Activated T-cell treated with anti-CD3 and anti-CD28 coated beads, Interleukin-2, amount 50 U/mL, for 24 hours (primary cell): ENCODE data around the gene GNAI3.
A peak's percentile ranks its signal among the peaks of the same experiment; 100 is the strongest.

Experiments
- DNase-seq: peaks from one replicate; pipeline ENCODE4 v3.0.0-alpha.2; 2020
- H3K27ac Mint-ChIP-seq: 2 replicates; pipeline ENCODE4 v1.8.0; 2020; ENCODE audit warnings: mild to moderate bottlenecking, mixed read lengths
- H3K27me3 Mint-ChIP-seq: 2 replicates; pipeline ENCODE4 v1.8.0; 2020; ENCODE audit warnings: mixed read lengths
- H3K36me3 Mint-ChIP-seq: 2 replicates; pipeline ENCODE4 v1.8.0; 2020; ENCODE audit warnings: low read depth, mixed read lengths
- H3K4me1 Mint-ChIP-seq: 2 replicates; pipeline ENCODE4 v1.8.0; 2020; ENCODE audit warnings: low read depth, mixed read lengths
- H3K4me3 Mint-ChIP-seq: 2 replicates; pipeline ENCODE4 v1.8.0; 2020; ENCODE audit warnings: mild to moderate bottlenecking, moderate library complexity, mixed read lengths
- H3K9me3 Mint-ChIP-seq: 2 replicates; pipeline ENCODE4 v1.8.0; 2020; ENCODE audit warnings: mixed read lengths

GNAI3 gene

DNA sequence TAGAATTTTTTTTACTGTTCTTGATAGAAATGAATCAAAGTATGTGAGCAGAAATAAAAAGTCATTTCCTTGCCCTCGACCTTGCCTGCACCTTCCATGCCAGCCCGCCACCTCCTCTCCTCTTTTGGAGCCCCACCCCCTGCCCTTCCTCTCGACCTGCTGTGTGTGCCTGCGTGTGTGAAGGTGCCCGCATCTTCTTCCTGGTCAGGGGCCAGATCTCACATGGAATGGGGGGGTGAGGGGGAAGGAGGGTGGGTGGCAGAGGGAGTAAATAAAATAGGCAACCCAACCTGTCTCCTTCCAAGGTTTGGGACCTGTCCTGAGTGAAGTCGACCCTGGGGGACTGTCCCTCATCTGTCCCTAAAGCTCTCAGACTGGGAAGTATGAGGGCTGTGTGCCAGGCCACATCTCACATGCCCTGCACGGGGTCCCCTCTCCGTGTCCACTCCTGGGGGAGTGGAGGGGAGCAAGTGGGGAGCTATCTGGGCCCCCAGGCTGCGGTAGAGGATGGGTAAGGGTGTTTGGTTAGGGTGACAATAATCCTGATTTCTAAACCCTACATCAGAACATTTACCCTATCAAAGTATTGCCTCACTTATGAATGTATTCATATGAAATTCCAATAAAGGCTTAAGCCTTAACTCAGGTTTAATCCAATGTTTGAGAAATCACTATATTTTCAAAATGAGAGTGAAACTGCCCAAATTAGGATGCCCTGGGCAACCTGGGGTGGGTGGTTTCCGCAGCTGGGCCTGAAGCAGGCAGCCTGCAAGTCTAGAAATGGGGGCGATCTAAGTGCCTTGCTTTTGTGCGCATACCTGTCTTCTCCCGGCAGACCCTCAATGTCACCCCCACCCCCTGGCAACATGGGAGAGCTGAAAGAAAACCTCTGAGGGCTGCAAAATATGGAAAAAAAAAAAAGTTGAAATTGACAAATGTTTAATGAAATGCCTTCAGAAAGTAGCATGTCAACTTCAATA is 86.6 kb downstream of the GNAI3 start:
- no peak for DNase-seq
- H3K36me3 Mint-ChIP-seq = peaks cover 23% of the 10 kb centered on the region
- H3K4me1 Mint-ChIP-seq = peaks cover 20% of the 10 kb centered on the region
- no peaks in the 10 kb centered on the region for H3K9me3 Mint-ChIP-seq
- peak overlapping the region; percentile 40 for H3K27ac Mint-ChIP-seq
- no peak overlapping the region for H3K4me3 Mint-ChIP-seq
- no peaks in the 10 kb centered on the region for H3K27me3 Mint-ChIP-seq

DNA sequence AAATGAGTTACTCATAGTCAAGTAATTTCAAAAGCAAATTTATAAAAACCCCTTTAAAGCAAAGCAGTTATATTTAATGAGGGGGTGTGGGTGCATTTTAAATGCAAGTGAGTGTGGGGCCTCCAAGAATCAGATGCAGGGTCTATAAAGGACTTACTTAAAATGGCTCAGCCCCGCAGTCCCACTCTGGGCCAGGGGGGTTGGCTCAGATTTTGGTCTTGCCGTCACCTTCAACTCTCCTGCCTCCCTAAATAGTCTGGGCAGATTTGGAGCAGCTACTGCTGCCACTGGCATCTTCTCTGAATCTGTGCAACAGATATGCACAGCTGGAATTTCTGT is 87.4 kb downstream of the GNAI3 start:
- Mint-ChIP-seq H3K4me1 (peaks cover 27% of the 10 kb centered on the region), H3K27ac (peak overlapping the region; percentile 11), H3K9me3 (no peaks in the 10 kb centered on the region), H3K36me3 (peaks cover 17% of the 10 kb centered on the region), H3K27me3 (no peaks in the 10 kb centered on the region), H3K4me3 (no peak overlapping the region)
- DNase-seq = no peak

DNA sequence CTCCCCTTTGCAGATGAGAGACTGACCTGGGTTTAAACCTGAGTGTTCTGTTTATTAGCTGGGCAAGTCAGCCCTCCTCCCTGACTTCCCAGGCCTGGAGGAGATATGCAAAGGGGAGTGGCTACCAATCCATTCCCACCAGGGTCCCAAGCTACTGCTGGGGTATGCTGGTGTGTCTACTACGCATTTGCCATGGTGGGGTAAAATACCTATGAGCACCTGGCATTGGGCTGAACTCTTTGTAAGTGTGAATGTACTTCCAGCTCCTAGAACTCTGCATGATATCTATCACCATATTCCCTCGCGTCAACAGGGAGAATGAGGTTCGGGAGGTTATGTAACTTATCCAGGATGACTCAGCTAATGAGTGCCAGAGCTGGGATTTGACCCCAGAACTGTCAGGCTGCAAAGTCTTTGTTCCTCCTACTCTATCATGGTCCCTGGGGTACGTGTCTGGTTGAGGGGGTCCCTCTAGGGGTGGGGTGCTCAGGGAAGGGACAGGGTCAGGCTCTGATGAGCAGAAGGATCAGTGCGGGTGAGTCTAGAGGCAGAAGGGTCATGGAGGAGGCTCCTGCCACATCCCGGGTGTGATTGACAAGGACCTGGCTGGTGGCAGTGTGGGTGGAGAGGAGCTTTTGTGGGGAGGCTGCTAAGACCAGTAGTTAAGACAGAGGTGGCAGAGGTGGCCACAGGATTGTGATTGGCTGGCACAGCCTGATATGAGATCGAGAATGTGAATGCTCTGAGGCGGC is 88.0 kb downstream of the GNAI3 start:
- Mint-ChIP-seq H3K27ac (peak overlapping the region; percentile 11), H3K27me3 (no peaks in the 10 kb centered on the region), H3K9me3 (no peaks in the 10 kb centered on the region), H3K4me3 (no peak overlapping the region), H3K36me3 (peaks cover 12% of the 10 kb centered on the region), H3K4me1 (peaks cover 27% of the 10 kb centered on the region)
- no peak for DNase-seq

DNA sequence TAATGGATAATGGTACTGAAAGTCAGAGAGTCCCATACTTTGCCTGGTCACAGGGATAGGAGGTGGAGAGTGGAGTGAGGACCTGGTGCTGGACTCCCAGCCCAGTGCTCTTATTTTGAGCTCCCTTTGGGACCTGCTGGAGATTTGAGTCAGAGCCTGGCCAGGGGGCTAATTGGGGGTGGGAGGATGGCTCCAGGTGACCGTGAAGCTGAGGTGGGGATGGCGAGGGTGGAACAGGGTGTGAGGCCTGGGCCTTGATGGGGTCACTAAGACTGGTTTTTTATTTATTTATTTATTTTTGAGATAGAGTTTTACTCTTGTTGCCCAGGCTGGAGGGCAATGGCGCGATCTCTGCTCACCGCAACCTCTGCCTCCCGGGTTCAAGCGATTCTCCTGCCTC is 89.0 kb downstream of the GNAI3 start:
- Mint-ChIP-seq H3K27ac (no peak overlapping the region), H3K4me3 (no peak overlapping the region), H3K9me3 (no peaks in the 10 kb centered on the region), H3K27me3 (no peaks in the 10 kb centered on the region), H3K4me1 (peaks cover 27% of the 10 kb centered on the region), H3K36me3 (peaks cover 3% of the 10 kb centered on the region)
- no peak for DNase-seq

DNA sequence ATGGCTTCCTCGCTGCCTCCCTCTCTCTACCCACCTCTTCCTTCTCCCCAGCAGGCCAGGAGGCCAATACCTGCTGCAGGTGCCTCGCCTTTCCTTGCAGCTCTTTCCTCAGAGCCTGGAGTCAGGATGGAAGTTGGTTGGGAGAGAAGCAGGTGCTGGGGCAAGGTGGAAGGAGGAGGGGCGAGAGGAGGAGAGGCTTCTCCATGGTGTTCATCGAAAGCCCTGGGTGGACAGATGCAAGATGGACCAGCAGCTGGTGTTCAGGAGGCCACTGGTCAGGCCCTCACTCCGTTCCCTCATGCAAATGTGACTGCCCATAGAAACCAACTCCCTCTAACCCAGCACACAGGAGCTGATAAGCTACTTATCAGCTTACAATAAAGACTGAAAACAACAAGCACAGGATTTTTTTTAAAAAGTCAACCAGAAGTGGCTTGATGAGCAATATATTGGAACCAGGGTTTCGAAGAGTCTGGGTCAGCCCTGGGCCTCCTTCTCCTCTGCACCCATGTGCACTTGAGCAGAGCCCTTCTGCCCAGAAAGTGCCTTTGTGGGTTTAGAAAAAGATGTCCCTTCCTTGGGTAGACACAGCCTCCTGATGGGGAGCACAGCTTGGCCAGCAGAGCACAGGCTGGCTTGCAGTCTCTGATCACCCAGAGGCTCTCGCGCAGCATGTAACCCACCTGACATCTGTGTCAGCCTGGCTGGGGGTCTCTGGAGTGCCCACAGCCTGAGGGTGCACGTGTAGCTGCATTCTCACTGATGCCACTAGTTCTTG is 90.8 kb downstream of the GNAI3 start:
- Mint-ChIP-seq H3K36me3 (no peaks in the 10 kb centered on the region), H3K9me3 (no peaks in the 10 kb centered on the region), H3K4me1 (peaks cover 34% of the 10 kb centered on the region), H3K4me3 (no peak overlapping the region), H3K27ac (no peak overlapping the region), H3K27me3 (no peaks in the 10 kb centered on the region)
- DNase-seq = no peak

DNA sequence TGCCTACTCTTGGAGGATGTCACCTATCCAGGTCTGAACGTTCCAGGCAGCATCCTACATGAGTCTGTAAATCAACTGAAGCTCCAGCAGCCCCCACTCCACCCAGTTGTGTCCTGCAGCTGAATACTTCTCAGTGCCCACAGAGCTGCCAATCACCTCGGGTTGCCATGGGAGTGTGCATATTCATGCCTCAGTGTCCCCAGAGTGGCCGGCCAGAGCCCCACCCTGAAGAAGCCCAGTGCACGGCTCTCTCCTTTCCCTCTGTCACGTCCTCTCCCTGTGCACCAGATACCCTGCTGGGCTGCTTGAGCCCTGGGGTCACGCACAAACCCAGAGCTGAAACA is 91.4 kb downstream of the GNAI3 start:
- H3K9me3 Mint-ChIP-seq = no peaks in the 10 kb centered on the region

DNA sequence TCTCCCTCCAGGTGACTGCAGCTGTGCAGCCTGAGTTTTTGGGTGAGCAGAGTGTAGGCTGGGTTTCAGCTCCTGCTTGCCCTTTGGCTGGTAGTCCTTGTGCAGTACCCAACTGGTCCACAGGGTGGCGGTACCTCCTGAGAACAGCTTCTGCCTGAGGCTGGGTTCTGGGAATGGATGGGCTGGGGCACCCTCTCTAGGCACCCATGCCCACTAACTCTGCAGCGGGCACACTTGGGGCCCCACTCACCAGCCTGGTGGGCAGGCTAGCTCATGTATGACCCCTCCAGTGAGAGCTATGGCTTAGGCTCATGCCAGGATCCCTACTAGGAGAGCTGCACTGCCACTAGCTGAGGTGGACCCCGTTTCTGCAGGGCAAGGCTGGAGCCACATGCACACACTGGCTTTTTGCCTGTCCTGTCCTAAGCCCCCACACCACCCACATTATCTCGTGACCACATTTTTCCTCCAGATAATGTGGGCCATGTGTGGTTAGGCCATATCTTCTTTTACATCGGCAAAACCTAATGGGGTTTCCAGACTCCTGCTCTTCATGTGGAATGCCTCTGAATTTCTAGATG is 92.0 kb downstream of the GNAI3 start:
- Mint-ChIP-seq H3K9me3 (no peaks in the 10 kb centered on the region), H3K27ac (no peak overlapping the region), H3K4me3 (no peak overlapping the region), H3K36me3 (no peaks in the 10 kb centered on the region), H3K4me1 (peaks cover 23% of the 10 kb centered on the region), H3K27me3 (no peaks in the 10 kb centered on the region)
- peak; percentile 97 for DNase-seq

More for the DNA sequence above, 91.4 kb downstream of the GNAI3 start:
- DNase-seq = no peak
- Mint-ChIP-seq H3K4me3 (no peak overlapping the region), H3K36me3 (no peaks in the 10 kb centered on the region), H3K27ac (no peak overlapping the region), H3K4me1 (peaks cover 29% of the 10 kb centered on the region), H3K27me3 (no peaks in the 10 kb centered on the region)

DNA sequence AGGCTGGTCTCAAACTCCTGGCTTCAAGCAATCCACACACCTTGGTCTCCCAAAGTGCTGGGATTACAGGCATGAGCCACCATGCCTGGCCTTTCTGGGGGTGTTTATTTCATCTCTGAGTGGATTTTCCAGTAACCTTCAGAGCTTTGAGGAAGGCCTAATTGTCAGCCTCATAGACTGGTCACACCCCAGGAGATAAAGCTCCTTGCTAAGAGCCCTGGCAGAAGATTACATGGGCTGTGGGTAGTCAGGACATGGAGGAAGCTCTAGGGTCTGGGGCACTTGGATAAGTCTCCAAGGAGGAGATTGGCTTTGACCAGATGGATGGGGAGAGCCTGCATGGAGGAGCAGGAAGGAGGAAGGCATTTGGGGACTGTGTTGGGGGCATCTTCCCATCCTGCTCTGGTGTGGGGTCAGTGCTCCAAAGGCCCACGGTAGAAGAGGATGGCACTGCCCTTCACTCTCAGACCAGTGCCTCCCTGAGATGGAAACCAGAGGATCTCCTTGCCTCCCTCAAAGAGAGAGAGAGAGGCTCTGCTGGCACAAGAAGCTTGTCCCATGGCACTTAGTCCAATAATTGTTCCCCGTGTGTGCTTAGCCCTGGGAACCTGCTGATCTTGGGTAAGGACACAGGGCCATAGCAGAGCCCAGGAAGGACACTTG is 92.8 kb downstream of the GNAI3 start:
- no peak overlapping the region for H3K27ac Mint-ChIP-seq
- H3K36me3 Mint-ChIP-seq = no peaks in the 10 kb centered on the region
- no peak for DNase-seq
- no peaks in the 10 kb centered on the region for H3K9me3 Mint-ChIP-seq
- H3K27me3 Mint-ChIP-seq = no peaks in the 10 kb centered on the region
- no peak overlapping the region for H3K4me3 Mint-ChIP-seq
- peaks cover 17% of the 10 kb centered on the region for H3K4me1 Mint-ChIP-seq

DNA sequence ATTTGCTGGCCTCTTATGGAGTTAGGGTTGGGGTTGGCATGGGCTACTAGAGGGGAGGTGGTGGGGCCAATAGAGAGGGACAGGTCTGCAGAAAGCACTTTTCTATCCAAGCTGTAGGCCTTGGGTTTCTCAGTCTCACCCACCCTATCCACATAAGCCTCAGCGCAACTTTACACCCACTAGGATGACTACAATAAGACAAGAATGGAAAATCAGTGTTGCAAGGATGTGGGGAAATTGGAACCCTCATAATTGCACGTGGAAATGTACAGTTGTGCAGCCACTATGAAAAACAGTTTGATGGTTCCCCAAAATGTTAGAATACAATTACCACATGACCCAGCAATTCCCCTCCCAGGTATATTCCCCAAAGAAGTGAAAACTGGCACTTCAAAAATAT is 93.4 kb downstream of the GNAI3 start:
- Mint-ChIP-seq H3K27me3 (no peaks in the 10 kb centered on the region), H3K27ac (no peak overlapping the region), H3K4me3 (no peak overlapping the region), H3K4me1 (peaks cover 17% of the 10 kb centered on the region), H3K36me3 (no peaks in the 10 kb centered on the region), H3K9me3 (no peaks in the 10 kb centered on the region)
- DNase-seq = no peak

DNA sequence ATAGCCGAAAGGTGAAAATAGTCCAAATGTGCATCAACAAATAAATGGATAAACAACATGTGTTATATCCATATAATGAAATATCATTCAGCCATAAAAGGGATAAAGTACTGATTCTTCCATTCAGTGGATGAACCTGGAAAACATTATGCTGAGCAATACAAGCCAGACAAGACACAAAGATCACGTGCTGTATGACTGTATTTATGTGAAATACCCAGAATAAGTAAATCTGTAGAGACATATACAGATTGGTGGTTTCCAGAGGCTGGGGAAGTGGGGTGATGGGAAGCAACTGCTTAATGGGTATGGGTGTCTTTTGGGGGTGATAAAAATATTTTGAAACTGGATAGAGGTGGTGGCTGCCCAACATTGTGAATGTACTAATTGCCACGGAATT is 94.2 kb downstream of the GNAI3 start:
- no peak for DNase-seq
- Mint-ChIP-seq H3K27ac (peak overlapping the region; percentile 7), H3K4me1 (peaks cover 17% of the 10 kb centered on the region), H3K27me3 (no peaks in the 10 kb centered on the region), H3K36me3 (no peaks in the 10 kb centered on the region), H3K4me3 (no peak overlapping the region), H3K9me3 (no peaks in the 10 kb centered on the region)

DNA sequence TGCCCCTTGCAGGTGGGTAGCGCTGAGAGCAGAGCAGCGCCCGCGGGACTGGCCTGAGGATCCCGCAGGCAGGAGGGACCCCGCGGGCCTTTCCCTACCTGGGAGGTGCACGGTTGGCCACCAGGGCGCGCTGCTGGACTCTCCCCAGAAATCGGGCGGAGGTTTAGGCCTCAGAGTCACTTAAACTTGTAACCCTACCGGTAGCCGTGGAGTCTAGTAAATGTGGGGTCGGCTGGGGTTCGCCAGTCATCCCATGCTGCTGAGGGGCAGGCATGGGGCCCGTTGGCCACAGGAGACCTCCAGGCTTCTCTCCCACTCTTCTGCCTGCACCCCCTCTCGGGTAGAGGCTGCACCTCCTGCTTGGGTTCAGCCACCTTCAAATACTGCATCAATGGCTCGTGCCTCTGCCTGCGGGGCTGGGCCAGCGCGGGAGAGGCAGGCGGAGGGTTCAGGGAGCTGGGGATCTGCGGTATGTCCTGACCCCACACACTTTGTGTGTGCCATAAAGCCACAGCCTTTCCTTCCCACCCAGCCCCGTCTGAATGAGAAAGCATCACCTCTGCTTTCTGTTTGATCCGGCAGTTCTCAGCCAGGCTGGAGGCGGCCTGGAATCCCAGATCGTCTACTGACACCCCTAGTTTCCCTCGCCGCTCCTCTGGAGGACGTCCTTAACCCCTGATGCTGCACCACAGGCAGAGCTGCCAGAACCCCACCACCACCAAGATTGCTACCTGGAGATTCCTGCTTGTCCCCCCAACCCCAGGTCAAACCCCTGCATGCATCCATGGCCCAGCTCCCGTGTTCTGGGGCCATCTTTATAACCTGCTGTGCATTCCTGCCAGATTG is 95.2 kb downstream of the GNAI3 start:
- no peaks in the 10 kb centered on the region for H3K27me3 Mint-ChIP-seq
- peak; percentile 93 for DNase-seq
- H3K36me3 Mint-ChIP-seq = no peaks in the 10 kb centered on the region
- H3K4me1 Mint-ChIP-seq = peaks cover 17% of the 10 kb centered on the region
- no peaks in the 10 kb centered on the region for H3K9me3 Mint-ChIP-seq
- no peak overlapping the region for H3K27ac Mint-ChIP-seq
- no peak overlapping the region for H3K4me3 Mint-ChIP-seq

DNA sequence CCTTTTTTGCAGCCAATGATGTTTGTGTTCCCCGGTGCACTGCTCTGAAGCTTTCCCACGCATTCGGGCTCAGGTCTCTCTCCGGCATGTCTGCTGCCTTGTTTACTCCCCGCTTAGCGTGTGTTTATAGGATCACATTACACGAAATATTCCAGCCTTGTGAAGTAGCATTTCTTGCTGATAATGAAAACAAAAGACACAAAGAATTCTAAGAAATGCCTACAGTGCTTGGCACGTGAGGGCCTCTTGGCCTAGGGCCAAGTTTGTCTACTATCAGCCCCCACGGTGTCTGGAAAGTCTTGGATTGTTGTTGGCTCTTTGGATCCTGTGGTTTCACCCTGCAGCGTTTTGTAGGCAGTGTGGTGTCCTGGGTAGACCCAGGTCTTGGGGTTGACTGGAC is 96.3 kb downstream of the GNAI3 start:
- DNase-seq = no peak
- no peak overlapping the region for H3K4me3 Mint-ChIP-seq
- H3K9me3 Mint-ChIP-seq = no peaks in the 10 kb centered on the region
- peaks cover 17% of the 10 kb centered on the region for H3K4me1 Mint-ChIP-seq
- H3K27ac Mint-ChIP-seq = no peak overlapping the region
- H3K36me3 Mint-ChIP-seq = no peaks in the 10 kb centered on the region
- H3K27me3 Mint-ChIP-seq = no peaks in the 10 kb centered on the region

DNA sequence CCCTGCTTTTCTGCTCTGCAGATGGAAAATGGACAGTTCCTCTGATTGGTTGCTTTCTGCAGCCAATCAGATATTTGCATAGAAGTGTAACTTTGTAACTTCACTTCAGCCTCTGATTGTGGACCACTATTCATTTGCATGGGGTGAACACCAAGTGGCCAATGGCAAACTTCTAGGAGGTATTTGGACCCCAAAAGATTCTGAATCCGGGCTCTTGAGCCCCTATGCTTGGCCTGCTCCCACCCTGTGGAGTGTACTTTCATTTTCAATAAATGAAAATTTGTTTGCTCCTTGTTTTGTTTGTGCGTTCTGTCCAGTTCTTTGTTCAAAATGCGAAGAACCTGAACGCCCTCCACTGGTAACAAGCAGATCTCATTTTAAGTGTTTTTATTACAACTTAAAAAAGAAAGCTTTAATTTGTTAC is 101.1 kb downstream of the GNAI3 start:
- Mint-ChIP-seq H3K36me3 (no peaks in the 10 kb centered on the region), H3K4me3 (no peak overlapping the region), H3K27me3 (peaks cover 10% of the 10 kb centered on the region), H3K27ac (no peak overlapping the region), H3K9me3 (no peaks in the 10 kb centered on the region), H3K4me1 (no peaks in the 10 kb centered on the region)
- DNase-seq = no peak
